ENCODE data around the gene TBXA2R. TPM values are rescaled to one million over a fixed set of nuclear protein-coding genes. Genes with fewer than 3 reads are reported as not detected.

The TBXA2R gene
- total and polyA plus RNA-seq, 2 experiments from 2014 or later = 0.70 to 2.0 TPM

DNA sequence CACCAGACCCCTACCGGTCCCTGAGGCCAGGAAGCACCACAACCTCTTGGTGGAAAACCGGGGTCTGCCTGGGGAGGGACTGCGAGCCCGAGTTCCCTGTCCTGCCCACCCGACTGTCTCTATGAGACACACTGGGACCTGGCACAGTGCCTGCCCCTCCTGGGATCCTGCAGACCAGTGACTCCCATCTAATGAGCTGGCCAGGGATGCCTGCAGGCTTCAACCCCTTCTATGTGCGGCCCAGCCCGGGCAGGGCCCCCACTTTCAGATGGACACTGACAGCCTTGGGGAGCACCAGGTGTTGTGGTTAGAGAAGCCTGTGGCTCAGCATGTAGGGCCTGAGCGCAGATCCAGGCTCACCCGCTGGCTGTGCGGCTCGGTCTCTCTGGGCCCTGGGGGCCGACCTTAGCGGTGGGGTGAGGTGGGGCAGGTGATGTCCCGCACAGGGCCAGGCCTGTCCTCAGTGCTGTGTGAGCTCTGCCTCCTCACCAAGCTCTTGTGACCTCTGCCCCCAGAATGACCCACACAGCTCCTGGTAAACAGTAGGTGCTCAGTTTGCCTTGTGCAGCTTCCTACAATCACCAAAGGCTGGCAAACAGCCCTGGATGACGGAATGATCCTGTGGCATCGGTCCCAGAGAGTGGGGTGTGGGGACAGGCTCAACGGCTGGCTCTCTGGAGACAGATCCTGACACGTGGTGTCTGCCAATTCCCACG, 37.8 kb upstream of the TBXA2R start:
- H4K20me1 ChIP-seq (ENCODE audit: insufficient read depth, poor library complexity, severe bottlenecking) = no peaks in the 10 kb centered on the region
- H3K27ac ChIP-seq = no peak overlapping the region
- no peaks in the 10 kb centered on the region for H3K36me3 ChIP-seq (replicated peaks; ENCODE audit: insufficient read depth, low read depth)
- no peak overlapping the region for H3K4me3 ChIP-seq
- WGBS (ENCODE audit: low lambda C conversion rate, missing lambda C conversion rate) = 94% methylated on average over 18 of the region's 19 CpGs
- no peaks in the 10 kb centered on the region for H3K79me2 ChIP-seq
- H3K4me2 ChIP-seq = no peak overlapping the region
- no peaks in the 10 kb centered on the region for H3K4me1 ChIP-seq (ENCODE audit: insufficient read depth)
- H3K9me3 ChIP-seq (ENCODE audit: low read depth) = no peaks in the 10 kb centered on the region
- H3K9me2 ChIP-seq (replicated peaks; ENCODE audit: insufficient read depth) = no peaks in the 10 kb centered on the region
- no peak overlapping the region for H2AFZ ChIP-seq
- no peak for DNase-seq (ENCODE audit: low spot score)
- H3K27me3 ChIP-seq = no peaks in the 10 kb centered on the region
- TF ChIP-seq, protein P1, sequence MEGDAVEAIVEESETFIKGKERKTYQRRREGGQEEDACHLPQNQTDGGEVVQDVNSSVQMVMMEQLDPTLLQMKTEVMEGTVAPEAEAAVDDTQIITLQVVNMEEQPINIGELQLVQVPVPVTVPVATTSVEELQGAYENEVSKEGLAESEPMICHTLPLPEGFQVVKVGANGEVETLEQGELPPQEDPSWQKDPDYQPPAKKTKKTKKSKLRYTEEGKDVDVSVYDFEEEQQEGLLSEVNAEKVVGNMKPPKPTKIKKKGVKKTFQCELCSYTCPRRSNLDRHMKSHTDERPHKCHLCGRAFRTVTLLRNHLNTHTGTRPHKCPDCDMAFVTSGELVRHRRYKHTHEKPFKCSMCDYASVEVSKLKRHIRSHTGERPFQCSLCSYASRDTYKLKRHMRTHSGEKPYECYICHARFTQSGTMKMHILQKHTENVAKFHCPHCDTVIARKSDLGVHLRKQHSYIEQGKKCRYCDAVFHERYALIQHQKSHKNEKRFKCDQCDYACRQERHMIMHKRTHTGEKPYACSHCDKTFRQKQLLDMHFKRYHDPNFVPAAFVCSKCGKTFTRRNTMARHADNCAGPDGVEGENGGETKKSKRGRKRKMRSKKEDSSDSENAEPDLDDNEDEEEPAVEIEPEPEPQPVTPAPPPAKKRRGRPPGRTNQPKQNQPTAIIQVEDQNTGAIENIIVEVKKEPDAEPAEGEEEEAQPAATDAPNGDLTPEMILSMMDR (IDR thresholded peaks at IDR 0.05; ENCODE audit: poor library complexity) = no peak
- TF ChIP-seq EZH2phosphoT487 (IDR thresholded peaks at IDR 0.05; ENCODE audit: low read depth, severe bottlenecking, unreplicated experiment) (no peak), EZH2 (IDR thresholded peaks at IDR 0.05; ENCODE audit: borderline replicate concordance) (no peak)

DNA sequence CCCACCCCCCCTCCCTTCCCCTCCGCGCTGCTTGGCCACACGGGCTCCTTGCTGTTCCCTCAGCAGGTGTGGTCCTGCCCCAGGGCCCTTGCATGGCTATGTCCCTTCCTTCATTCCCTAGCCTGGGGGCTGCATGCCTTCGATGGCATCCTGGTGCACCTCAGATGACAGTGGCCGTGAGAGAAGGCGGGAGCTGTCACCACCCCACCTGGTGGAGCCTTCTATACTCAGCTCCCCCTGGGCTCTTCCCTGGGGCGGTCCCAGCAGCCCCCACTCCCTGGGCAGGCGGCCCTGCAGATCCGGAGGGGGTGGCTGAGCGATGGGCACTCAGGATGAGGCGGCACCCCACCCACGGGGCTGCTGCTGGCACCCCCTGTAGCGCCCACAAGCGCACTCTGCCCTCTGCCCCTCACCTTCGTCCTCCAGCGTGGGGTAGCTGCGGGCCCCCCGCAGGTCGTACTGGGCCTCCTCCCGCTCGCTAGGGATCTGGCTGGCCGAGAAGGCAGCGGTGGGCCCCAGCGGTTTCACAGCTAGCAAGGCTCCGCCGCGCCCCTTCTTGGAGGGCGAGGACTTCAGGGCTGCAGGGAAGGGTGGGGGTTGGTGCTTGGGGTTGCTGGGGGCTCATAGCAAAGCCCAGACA, 37.1 kb upstream of the TBXA2R start:
- H3K4me1 ChIP-seq (ENCODE audit: insufficient read depth) = no peaks in the 10 kb centered on the region
- H2AFZ ChIP-seq = no peak overlapping the region
- TF ChIP-seq EZH2phosphoT487 (IDR thresholded peaks at IDR 0.05; ENCODE audit: low read depth, severe bottlenecking, unreplicated experiment) = no peak
- TF ChIP-seq, protein P1 (IDR thresholded peaks at IDR 0.05; ENCODE audit: poor library complexity) = no peak
- TF ChIP-seq EZH2 (IDR thresholded peaks at IDR 0.05; ENCODE audit: borderline replicate concordance) = no peak
- no peaks in the 10 kb centered on the region for H4K20me1 ChIP-seq (ENCODE audit: insufficient read depth, poor library complexity, severe bottlenecking)
- no peaks in the 10 kb centered on the region for H3K9me3 ChIP-seq (ENCODE audit: low read depth)
- no peak overlapping the region for H3K27ac ChIP-seq
- no peaks in the 10 kb centered on the region for H3K9me2 ChIP-seq (replicated peaks; ENCODE audit: insufficient read depth)
- no peaks in the 10 kb centered on the region for H3K27me3 ChIP-seq
- DNase-seq (ENCODE audit: low spot score) = no peak
- WGBS (ENCODE audit: low lambda C conversion rate, missing lambda C conversion rate) = 96% methylated on average over 27 of the region's 28 CpGs
- no peak overlapping the region for H3K4me2 ChIP-seq
- no peaks in the 10 kb centered on the region for H3K79me2 ChIP-seq
- H3K36me3 ChIP-seq (replicated peaks; ENCODE audit: insufficient read depth, low read depth) = no peaks in the 10 kb centered on the region
- H3K4me3 ChIP-seq = no peak overlapping the region

DNA sequence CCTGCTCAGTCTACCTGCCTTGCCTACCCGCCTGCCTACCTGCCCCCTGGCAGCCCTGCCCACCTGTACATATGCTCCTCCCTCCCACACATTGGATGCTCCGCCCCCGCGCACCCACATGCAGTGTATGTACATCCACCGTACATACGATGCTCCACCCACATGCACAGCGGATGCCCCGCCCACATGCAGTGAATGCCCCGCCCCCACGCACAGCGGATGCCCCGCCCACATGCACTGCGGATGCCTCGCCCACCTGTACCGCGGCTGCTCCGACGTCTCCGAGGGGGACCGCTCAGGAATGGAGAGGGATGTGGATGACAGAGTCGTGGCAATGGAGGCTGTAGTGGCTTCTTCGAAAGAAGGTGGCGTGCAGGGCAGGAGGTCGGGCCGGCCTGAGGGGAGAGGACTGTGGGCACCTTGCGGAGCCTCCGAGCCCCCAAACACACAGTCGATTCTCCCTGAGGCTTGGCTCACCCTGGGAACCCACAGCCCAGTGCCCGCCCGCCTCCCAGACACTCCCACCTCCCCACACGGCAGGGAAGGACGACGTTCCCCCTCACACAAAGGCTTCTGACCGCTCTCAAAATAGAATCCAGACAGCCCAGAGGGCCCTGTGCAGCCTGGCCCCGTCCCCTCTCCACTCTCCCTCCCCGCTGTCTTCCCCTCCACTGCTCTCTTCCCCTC, 36.5 kb upstream of the TBXA2R start:
- 90% methylated on average over 22 of the region's 36 CpGs for WGBS (ENCODE audit: low lambda C conversion rate, missing lambda C conversion rate)
- Histone ChIP-seq H3K79me2 (no peaks in the 10 kb centered on the region), H4K20me1 (ENCODE audit: insufficient read depth, poor library complexity, severe bottlenecking) (no peaks in the 10 kb centered on the region), H3K27ac (no peak overlapping the region), H3K36me3 (replicated peaks; ENCODE audit: insufficient read depth, low read depth) (no peaks in the 10 kb centered on the region), H3K27me3 (no peaks in the 10 kb centered on the region), H3K4me1 (ENCODE audit: insufficient read depth) (no peaks in the 10 kb centered on the region), H3K9me2 (replicated peaks; ENCODE audit: insufficient read depth) (no peaks in the 10 kb centered on the region), H3K4me3 (no peak overlapping the region), H3K9me3 (ENCODE audit: low read depth) (no peaks in the 10 kb centered on the region), H3K4me2 (no peak overlapping the region), H2AFZ (no peak overlapping the region)
- no peak for DNase-seq (ENCODE audit: low spot score)
- TF ChIP-seq, protein P1 (IDR thresholded peaks at IDR 0.05; ENCODE audit: poor library complexity) = no peak
- no peak for TF ChIP-seq EZH2 (IDR thresholded peaks at IDR 0.05; ENCODE audit: borderline replicate concordance)
- TF ChIP-seq EZH2phosphoT487 (IDR thresholded peaks at IDR 0.05; ENCODE audit: low read depth, severe bottlenecking, unreplicated experiment) = no peak
